Muscle layer of colon (tissue), 2 donors: Measurements from ENCODE around the gene ARHGAP15.

ENCODE experiments used
- H3K27ac ChIP-seq: one replicate; pipeline ENCODE4 v1.7.0; 2013; ENCODE audit warnings: low read depth, mild to moderate bottlenecking, low read length, moderate library complexity
- H3K27me3 ChIP-seq, 2 donors: one replicate each; pipeline ENCODE4 v1.7.0; 2013; ENCODE audit warnings: low read length in 2 of 2, mild to moderate bottlenecking in 2 of 2; ENCODE audit not compliant: insufficient read depth in 2 of 2, control insufficient read depth in 1 of 2
- H3K36me3 ChIP-seq: one replicate; pipeline ENCODE4 v1.7.0; 2013; ENCODE audit warnings: mild to moderate bottlenecking, low read length; ENCODE audit not compliant: insufficient read depth
- H3K4me1 ChIP-seq: one replicate; pipeline ENCODE4 v1.7.0; 2013; ENCODE audit warnings: mild to moderate bottlenecking, low read length; ENCODE audit not compliant: insufficient read depth
- H3K4me3 ChIP-seq, 2 donors: one replicate each; pipeline ENCODE4 v1.7.0; 2013; ENCODE audit warnings: low read length in 2 of 2, low read depth in 1 of 2, mild to moderate bottlenecking in 1 of 2, moderate library complexity in 1 of 2
- H3K9ac ChIP-seq: one replicate; pipeline ENCODE4 v1.7.0; 2013; ENCODE audit warnings: low read length
- H3K9me3 ChIP-seq: one replicate; pipeline ENCODE4 v1.7.0; 2013; ENCODE audit warnings: mild to moderate bottlenecking, low read length
- donor health status: abdominal sarcoma.
- donor health status: Adenocarcinoma of cecum.

Gene ARHGAP15

DNA sequence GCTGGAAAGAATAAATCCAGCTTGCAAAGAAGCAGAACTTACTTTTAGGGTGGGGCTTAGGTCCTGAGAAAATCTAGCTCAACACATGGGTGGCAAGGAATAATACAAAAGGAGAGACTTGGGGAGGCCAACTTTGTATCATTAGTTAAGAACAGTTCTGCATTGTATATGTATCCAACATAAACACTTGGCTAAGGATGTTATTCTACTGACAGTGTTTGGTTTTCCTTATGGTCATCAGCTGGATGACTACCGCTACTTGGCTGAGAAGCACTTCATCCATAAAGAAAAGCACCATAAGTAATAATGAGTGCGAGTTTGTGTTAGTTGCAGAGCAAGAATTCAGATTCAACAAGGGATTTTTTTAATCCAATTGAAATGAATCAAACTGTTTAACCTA, 614.9 kb downstream of the ARHGAP15 start:
- Histone ChIP-seq H3K4me1 (no peaks in the 10 kb centered on the region), H3K27me3 (no peaks in the 10 kb centered on the region), H3K9me3 (no peaks in the 10 kb centered on the region), H3K9ac (no peak overlapping the region), H3K27ac (no peak overlapping the region), H3K36me3 (no peaks in the 10 kb centered on the region), H3K4me3 (no peak overlapping the region)

DNA sequence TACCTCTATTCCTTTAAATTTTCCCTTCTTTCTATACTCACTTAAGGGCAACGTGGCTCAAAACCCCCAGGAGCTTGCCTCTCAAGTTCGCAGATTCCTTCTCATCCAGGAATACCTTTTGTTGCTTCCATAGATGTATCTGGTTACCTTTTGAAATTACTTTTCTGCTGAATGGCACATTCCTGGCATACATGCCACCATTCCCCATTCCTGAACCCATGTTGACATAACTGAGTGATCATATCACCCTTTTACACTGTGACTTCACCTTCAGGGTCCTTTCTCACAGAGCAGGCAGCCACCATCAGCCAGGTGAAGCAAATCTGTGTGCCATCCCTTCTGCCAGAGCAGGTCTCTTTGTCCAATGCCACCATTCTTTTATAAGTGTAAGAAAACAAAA, 615.8 kb downstream of the ARHGAP15 start:
- Histone ChIP-seq H3K36me3 (no peaks in the 10 kb centered on the region), H3K27ac (no peak overlapping the region), H3K4me1 (no peaks in the 10 kb centered on the region), H3K27me3 (no peaks in the 10 kb centered on the region), H3K9me3 (no peaks in the 10 kb centered on the region), H3K9ac (no peak overlapping the region), H3K4me3 (no peak overlapping the region)

DNA sequence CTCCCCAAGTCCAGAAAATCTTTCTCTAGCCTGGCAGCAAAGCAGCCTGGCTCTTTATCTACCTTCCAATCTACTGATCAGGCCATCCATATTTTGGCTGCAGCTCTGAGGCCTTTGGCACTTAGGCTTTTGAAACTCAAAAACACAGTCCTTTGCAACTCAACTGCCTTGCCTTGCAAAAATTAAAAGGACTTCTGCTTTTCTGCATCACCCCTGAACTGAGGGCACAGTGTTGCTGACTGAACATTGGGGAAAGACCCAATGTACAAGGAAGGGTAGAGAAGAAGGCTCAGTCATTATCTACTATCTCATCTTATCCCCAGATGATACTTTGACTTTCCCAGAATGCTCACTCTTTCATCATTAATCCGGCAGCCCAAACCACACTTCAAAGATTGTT, 625.5 kb downstream of the ARHGAP15 start:
- H3K27me3 ChIP-seq = no peaks in the 10 kb centered on the region
- no peak overlapping the region for H3K9ac ChIP-seq
- no peaks in the 10 kb centered on the region for H3K4me1 ChIP-seq
- H3K9me3 ChIP-seq = no peaks in the 10 kb centered on the region
- H3K4me3 ChIP-seq = no peak overlapping the region
- H3K27ac ChIP-seq = no peak overlapping the region
- H3K36me3 ChIP-seq = no peaks in the 10 kb centered on the region

DNA sequence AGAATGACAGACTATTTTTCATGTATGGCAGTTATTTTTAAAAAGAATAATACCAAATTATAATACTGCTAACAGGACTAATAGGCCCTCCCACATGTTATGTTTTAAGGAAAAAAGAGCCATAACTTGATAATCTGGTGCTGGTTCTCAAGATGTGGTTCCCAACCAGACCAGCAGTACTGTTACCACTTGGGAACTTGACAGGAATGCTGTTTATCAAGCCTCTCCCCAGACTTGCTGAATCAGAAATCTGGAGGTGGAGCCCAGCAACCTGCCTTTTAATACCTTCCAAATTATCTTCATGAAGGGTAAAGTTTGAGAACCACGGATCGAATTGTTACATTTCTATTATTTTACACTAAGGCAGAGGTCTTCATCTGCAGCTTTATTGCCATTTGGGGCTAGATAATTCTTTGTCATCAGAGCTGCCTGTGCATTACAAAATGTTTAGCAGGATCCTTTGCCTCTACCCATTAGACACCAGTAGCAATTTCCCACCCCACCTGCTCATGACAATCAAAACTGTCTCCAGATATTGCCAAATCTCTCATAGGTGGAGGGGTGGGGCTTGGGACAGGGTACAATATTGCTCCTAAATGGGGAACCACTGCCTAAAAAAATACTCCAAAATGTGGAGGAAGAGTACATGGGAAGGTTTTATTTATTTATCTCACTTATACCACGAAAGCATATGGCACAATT, 629.6 kb downstream of the ARHGAP15 start:
- no peak overlapping the region for H3K9ac ChIP-seq
- no peaks in the 10 kb centered on the region for H3K4me1 ChIP-seq
- H3K27me3 ChIP-seq = no peaks in the 10 kb centered on the region
- no peak overlapping the region for H3K4me3 ChIP-seq
- H3K9me3 ChIP-seq = no peaks in the 10 kb centered on the region
- no peak overlapping the region for H3K27ac ChIP-seq
- no peaks in the 10 kb centered on the region for H3K36me3 ChIP-seq

DNA sequence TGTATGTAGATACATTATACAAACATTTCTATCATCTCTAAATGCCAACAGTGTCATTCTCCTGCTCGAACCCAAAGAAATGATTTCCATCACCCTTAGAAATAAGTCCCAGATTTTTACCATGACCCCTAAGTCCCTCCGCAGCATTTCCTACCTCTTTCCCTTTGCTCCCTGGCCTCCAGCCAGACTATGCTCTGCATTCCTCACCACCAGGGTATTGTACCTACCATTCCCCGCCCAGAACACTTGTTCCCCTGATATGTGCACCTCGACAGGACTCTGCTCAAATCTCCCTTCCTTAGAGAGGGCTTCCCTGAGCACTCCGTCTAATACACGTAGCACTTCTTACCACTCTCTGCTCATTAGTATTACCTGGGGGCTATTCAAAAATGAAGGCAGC, 630.2 kb downstream of the ARHGAP15 start:
- H3K9me3 ChIP-seq = no peaks in the 10 kb centered on the region
- H3K4me1 ChIP-seq = no peaks in the 10 kb centered on the region
- H3K27ac ChIP-seq = no peak overlapping the region
- no peak overlapping the region for H3K9ac ChIP-seq
- H3K4me3 ChIP-seq = no peak overlapping the region
- H3K36me3 ChIP-seq = no peaks in the 10 kb centered on the region
- no peaks in the 10 kb centered on the region for H3K27me3 ChIP-seq

DNA sequence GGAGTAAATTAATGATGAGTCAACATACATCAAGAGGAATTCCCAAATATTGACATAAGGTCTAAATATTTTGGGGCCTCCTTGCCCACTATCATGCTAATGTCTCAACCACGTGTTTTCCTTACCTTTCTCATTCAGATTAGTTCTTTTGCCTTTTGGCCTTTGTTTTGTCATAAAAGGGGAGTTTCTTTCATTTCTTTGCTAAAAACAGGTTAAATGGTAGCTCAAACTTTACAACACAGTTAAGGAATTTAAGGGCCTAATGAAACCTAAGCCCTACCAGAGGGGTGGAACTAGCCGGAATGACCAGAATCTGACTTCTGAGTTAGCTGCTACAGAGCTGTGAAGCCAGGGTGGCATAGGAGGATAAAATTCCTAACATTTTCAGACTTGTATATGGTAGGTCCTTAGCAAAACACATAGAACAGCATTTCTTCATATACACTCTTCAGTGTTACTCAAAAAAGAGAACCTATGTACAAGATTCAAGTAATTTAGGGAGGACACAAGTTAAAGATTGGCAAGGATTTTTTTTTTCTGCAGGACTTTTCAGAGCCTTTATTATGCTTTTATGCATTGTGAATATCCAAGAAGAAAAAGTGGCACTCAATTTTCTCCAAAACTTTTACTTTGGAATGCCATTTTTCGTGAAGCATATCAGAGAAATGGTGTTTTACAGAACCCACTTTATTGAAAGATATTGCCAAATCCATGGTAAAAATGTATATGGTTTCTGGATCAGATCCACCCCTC, 633.1 kb downstream of the ARHGAP15 start:
- no peaks in the 10 kb centered on the region for H3K27me3 ChIP-seq
- no peaks in the 10 kb centered on the region for H3K4me1 ChIP-seq
- H3K9ac ChIP-seq = no peak overlapping the region

DNA sequence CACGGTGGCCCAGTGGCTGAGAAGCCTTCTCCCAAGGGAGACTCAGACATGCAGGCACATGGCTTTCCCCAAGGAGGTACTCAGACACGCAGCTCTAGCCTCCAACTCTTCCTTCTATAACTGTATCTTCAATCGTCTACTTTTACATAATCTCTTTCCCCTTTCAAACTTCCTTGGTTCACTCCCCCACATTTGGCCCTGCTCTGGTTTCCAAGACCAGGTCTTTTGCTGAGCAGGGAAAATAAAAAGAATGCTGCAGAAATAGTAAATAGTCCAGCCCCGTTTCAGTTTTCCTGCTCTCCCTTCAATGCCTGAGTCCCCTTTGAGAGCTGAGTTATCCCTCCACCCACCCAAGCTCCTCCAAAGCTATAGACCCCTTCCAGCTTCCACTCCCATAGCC, 635.0 kb downstream of the ARHGAP15 start:
- Histone ChIP-seq H3K9ac (no peak overlapping the region), H3K27me3 (no peaks in the 10 kb centered on the region), H3K27ac (no peak overlapping the region), H3K9me3 (no peaks in the 10 kb centered on the region), H3K36me3 (no peaks in the 10 kb centered on the region), H3K4me3 (no peak overlapping the region), H3K4me1 (no peaks in the 10 kb centered on the region)

More for the DNA sequence above, 633.1 kb downstream of the ARHGAP15 start:
- Histone ChIP-seq H3K27ac (no peak overlapping the region), H3K36me3 (no peaks in the 10 kb centered on the region), H3K4me3 (no peak overlapping the region), H3K9me3 (no peaks in the 10 kb centered on the region)

DNA sequence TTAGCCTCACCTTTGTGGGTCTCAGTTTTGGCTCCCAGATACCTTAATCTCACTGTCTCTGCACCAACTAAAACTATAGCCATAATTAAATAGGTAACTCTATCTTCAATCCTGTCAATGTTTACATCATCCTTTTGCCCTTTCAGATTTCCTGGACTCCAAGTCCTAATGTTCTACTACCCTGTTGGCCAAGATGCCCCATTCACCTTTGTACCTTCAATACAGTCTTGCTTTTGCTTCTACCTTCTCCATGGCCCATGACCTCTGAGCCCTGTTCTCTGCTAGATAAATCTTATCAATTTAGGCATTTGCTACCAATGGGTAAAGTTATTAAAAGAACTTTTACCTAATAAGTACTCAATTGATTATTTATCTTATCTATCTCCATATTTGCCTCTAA, 635.5 kb downstream of the ARHGAP15 start:
- Histone ChIP-seq H3K9me3 (no peaks in the 10 kb centered on the region), H3K27me3 (no peaks in the 10 kb centered on the region), H3K36me3 (no peaks in the 10 kb centered on the region), H3K27ac (no peak overlapping the region), H3K4me3 (no peak overlapping the region), H3K4me1 (no peaks in the 10 kb centered on the region), H3K9ac (no peak overlapping the region)

DNA sequence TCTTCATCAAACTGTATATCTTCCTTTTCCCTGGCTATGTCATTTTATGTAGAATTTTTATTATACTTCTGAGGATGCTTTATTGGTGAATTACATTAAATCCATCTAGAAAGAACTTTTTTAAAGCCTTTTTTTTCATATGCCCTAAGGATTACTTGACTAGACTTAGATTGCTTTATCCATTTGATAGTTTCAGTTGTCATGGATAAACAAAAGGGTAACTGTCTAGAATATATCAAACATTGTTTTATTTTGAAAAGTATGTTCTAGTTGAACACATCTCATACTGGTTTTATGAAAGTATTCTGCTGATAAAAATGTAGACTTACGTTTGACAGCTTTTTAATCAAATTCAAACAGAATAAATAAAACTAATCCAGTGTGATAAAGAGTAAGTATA, 639.8 kb downstream of the ARHGAP15 start:
- Histone ChIP-seq H3K27me3 (no peaks in the 10 kb centered on the region), H3K4me1 (no peaks in the 10 kb centered on the region), H3K9ac (no peak overlapping the region), H3K36me3 (no peaks in the 10 kb centered on the region), H3K9me3 (no peaks in the 10 kb centered on the region), H3K27ac (no peak overlapping the region), H3K4me3 (no peak overlapping the region)

DNA sequence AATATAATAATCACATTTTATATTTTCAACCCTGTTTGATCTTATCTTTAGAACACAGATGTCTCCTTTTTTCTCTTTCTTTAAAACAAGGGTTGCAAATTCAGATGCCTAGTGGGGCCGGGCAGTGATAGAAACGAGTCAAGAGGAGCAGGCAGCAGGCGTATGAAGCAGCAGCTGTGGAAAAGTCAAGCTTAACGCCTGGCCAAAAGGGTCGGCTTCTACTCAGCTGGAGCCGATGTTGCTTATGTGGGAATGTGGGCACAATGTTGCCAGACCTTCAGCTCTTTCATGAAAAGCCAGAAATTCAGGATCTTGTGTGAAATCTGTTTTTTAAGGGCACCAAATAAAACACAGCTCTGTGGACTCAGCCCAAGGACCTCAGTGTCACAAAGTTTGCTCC, 642.7 kb downstream of the ARHGAP15 start:
- H3K4me1 ChIP-seq = no peaks in the 10 kb centered on the region

DNA sequence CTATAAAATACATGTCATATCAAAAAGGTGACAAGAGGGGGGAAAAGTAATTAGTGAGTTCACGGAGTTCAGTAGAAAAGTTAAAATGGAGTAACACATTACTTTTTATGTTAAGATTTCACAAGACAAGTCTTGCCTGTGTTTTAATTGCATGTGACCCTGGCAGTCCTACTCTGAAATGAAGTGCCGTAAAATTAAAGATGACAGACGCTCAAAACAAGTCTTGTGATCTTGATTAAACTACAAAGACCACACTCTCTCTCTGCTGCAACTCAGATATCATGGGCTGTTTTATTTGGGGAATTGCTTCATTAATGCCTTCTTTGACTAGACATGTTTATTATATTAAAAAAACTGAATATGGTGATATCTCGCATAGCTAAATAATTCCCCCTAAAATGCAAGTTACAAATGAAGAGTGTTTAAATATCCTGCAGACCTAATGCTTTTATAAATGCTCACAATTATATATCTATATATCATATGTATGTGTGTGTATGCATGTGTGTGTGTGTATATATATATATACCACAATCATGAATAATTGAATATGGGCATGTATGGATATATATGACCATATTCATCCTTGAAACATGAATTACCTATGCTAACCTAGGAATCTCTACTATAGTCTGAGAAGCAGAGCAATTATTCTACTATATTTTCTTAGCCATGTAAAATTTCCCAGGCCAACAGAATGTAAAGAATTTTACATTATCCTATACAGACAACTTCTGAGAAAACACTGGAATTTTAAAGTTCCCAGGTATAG, 647.5 kb downstream of the ARHGAP15 start:
- Histone ChIP-seq H3K27me3 (no peaks in the 10 kb centered on the region), H3K9ac (no peak overlapping the region), H3K4me3 (no peak overlapping the region), H3K27ac (no peak overlapping the region), H3K36me3 (no peaks in the 10 kb centered on the region), H3K9me3 (no peaks in the 10 kb centered on the region), H3K4me1 (no peaks in the 10 kb centered on the region)

More for the DNA sequence above, 642.7 kb downstream of the ARHGAP15 start:
- Histone ChIP-seq H3K4me3 (no peak overlapping the region), H3K9ac (no peak overlapping the region), H3K27ac (no peak overlapping the region), H3K9me3 (no peaks in the 10 kb centered on the region), H3K36me3 (no peaks in the 10 kb centered on the region), H3K27me3 (no peaks in the 10 kb centered on the region)
